SK-N-MC (cell line): ENCODE measurements around the gene FAM110D.

Experiments
- EZH2 ChIP-seq: fragments of 200-600 bp; sonication (generic); IDR thresholded peaks from one replicate; pipeline ENCODE4 v1.6.1; 2017; ENCODE audit warnings: antibody characterized with exemption
- POLR2AphosphoS5 ChIP-seq: IDR thresholded peaks from 2 replicates; pipeline ENCODE4 v1.6.1; 2012; ENCODE audit warnings: mild to moderate bottlenecking, low read depth, low read length, borderline replicate concordance

- TF ChIP-seq POLR2AphosphoS5: no peak
- TF ChIP-seq EZH2: no peak
Measured at GRCh38 chr1:26190373-26190987, 31.6 kb downstream of the FAM110D start, which contains the start of gene CATSPER4.
